Dedifferentiated amniotic fluid mesenchymal stem cell (primary cell): Measurements from ENCODE around the gene ATP6V1G1.
"Not testable (repeated sequence)": the region's sequence is repeated elsewhere in the genome, so short reads cannot be mapped to it uniquely, and the experiment has no call there.

Experiments used
- DNase-seq: peaks from one replicate; pipeline ENCODE4 v3.0.0-alpha.2; 2016; ENCODE audit errors: extremely low spot score

The ATP6V1G1 gene

GRCh38 chr9:114578134-114578533, 9.4 kb upstream of the ATP6V1G1 start:
- DNase-seq, result not testable (repeated sequence)

GRCh38 chr9:114580609-114581193, 6.9 kb upstream of the ATP6V1G1 start:
- DNase-seq, result no peak

GRCh38 chr9:114583371-114584155, 4.0 kb upstream of the ATP6V1G1 start:
- DNase-seq, result no peak

- peak; percentile 27 for DNase-seq
Measured at GRCh38 chr9:114588210-114588609, 641 bp downstream of the ATP6V1G1 start.

- DNase-seq, result no peak
Measured at GRCh38 chr9:114588651-114589526, 1.3 kb downstream of the ATP6V1G1 start.

- DNase-seq, result no peak
Measured at GRCh38 chr9:114590328-114590727, 2.8 kb downstream of the ATP6V1G1 start.

GRCh38 chr9:114591291-114591787, 3.8 kb downstream of the ATP6V1G1 start:
- DNase-seq, result no peak

- DNase-seq, result no peak
Measured at GRCh38 chr9:114591849-114592248, 4.3 kb downstream of the ATP6V1G1 start.

GRCh38 chr9:114592356-114592755, 4.8 kb downstream of the ATP6V1G1 start:
- DNase-seq, result peak; percentile 15

GRCh38 chr9:114594136-114594535, 6.6 kb downstream of the ATP6V1G1 start:
- no peak for DNase-seq

- not testable (repeated sequence) for DNase-seq
Measured at GRCh38 chr9:114600502-114601248, 13.1 kb downstream of the ATP6V1G1 start.

GRCh38 chr9:114601787-114602186, 14.2 kb downstream of the ATP6V1G1 start:
- DNase-seq, result not testable (repeated sequence)

- no peak for DNase-seq
Measured at GRCh38 chr9:114602620-114603019, 15.1 kb downstream of the ATP6V1G1 start.

- no peak for DNase-seq
Measured at GRCh38 chr9:114603248-114603647, 15.7 kb downstream of the ATP6V1G1 start.

GRCh38 chr9:114604989-114605388, 17.4 kb downstream of the ATP6V1G1 start:
- DNase-seq, result no peak

GRCh38 chr9:114606068-114606467, 18.5 kb downstream of the ATP6V1G1 start:
- DNase-seq, result no peak

- peak; percentile 56 for DNase-seq
Measured at GRCh38 chr9:114606597-114607207, 19.1 kb downstream of the ATP6V1G1 start.

- no peak for DNase-seq
Measured at GRCh38 chr9:114607671-114608524, 20.3 kb downstream of the ATP6V1G1 start.

- no peak for DNase-seq
Measured at GRCh38 chr9:114608525-114608796, 20.9 kb downstream of the ATP6V1G1 start.

- DNase-seq, result peak; percentile 49
Measured at GRCh38 chr9:114611516-114612271, 24.1 kb downstream of the ATP6V1G1 start.
